HL-60 (cell line): Measurements from ENCODE around the gene NPR2.

Experiments
- DNase-seq, 2 experiments: peaks; one replicate each; pipeline ENCODE4 v3.0.0-alpha.2; 2010 to 2020; ENCODE audit warnings: low read depth in 1 of 2, low spot score in 1 of 2
- H3K27ac ChIP-seq: fragments of 250-450 bp; sonication (Bioruptor Pico); replicated peaks from 2 replicates; pipeline ENCODE4 v1.5.1; 2020; ENCODE audit warnings: mild to moderate bottlenecking, moderate library complexity
- H3K27me3 ChIP-seq: fragments of 250-450 bp; sonication (Bioruptor Pico); 2 replicates; pipeline ENCODE4 v1.5.1; 2021; ENCODE audit warnings: mild to moderate bottlenecking, moderate library complexity; ENCODE audit not compliant: insufficient read depth, poor library complexity, severe bottlenecking
- H3K4me3 ChIP-seq: replicated peaks from 2 replicates; pipeline ENCODE4 v1.5.1; 2011; ENCODE audit warnings: mild to moderate bottlenecking, control low read depth, low read length; ENCODE audit not compliant: insufficient read depth
- GABPA ChIP-seq: IDR thresholded peaks from 2 replicates; pipeline ENCODE4 v1.6.1; 2012; ENCODE audit warnings: low read depth
- POLR2AphosphoS5 ChIP-seq: IDR thresholded peaks from 2 replicates; pipeline ENCODE4 v1.6.1; 2012; ENCODE audit warnings: low read depth
- REST ChIP-seq: IDR thresholded peaks from 2 replicates; pipeline ENCODE4 v1.6.1; 2012; ENCODE audit warnings: low read depth; ENCODE audit not compliant: insufficient replicate concordance
- SPI1 ChIP-seq: IDR thresholded peaks from 2 replicates; pipeline ENCODE4 v1.6.1; 2012; ENCODE audit warnings: low read depth, mild to moderate bottlenecking, borderline replicate concordance
- TF ChIP-seq, protein P1 (sequence below): IDR thresholded peaks from one replicate; pipeline ENCODE4 v1.5.1; 2011; ENCODE audit warnings: low read length, control low read depth, inconsistent platforms; ENCODE audit not compliant: insufficient read depth

NPR2 gene

GRCh38 chr9:35795695-35796094 lies 4.3 kb downstream of the NPR2 start:
- TF ChIP-seq POLR2AphosphoS5, result no peak
- no peak for TF ChIP-seq GABPA
- no peak for TF ChIP-seq SPI1
- no peak for TF ChIP-seq REST
- TF ChIP-seq, protein P1, sequence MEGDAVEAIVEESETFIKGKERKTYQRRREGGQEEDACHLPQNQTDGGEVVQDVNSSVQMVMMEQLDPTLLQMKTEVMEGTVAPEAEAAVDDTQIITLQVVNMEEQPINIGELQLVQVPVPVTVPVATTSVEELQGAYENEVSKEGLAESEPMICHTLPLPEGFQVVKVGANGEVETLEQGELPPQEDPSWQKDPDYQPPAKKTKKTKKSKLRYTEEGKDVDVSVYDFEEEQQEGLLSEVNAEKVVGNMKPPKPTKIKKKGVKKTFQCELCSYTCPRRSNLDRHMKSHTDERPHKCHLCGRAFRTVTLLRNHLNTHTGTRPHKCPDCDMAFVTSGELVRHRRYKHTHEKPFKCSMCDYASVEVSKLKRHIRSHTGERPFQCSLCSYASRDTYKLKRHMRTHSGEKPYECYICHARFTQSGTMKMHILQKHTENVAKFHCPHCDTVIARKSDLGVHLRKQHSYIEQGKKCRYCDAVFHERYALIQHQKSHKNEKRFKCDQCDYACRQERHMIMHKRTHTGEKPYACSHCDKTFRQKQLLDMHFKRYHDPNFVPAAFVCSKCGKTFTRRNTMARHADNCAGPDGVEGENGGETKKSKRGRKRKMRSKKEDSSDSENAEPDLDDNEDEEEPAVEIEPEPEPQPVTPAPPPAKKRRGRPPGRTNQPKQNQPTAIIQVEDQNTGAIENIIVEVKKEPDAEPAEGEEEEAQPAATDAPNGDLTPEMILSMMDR, result no peak
- no peak for DNase-seq
- H3K4me3 ChIP-seq, result no peak overlapping the region
- no peak overlapping the region for H3K27ac ChIP-seq
- H3K27me3 ChIP-seq, result no peaks in the 10 kb centered on the region

- DNase-seq, result no peak
- H3K27ac ChIP-seq, result no peak overlapping the region
- TF ChIP-seq GABPA, result no peak
- TF ChIP-seq, protein P1, result no peak
- TF ChIP-seq SPI1, result no peak
- H3K27me3 ChIP-seq, result no peaks in the 10 kb centered on the region
- no peak overlapping the region for H3K4me3 ChIP-seq
Measured at GRCh38 chr9:35797311-35798109, 6.1 kb downstream of the NPR2 start.

GRCh38 chr9:35798658-35799374 lies 7.4 kb downstream of the NPR2 start:
- no peak overlapping the region for H3K27ac ChIP-seq
- H3K27me3 ChIP-seq, result no peaks in the 10 kb centered on the region
- no peak overlapping the region for H3K4me3 ChIP-seq
- TF ChIP-seq, protein P1, result no peak
- TF ChIP-seq REST (no peak), POLR2AphosphoS5 (no peak), SPI1 (no peak), GABPA (no peak)
- peak in 1 of 2 experiments; percentile 3 for DNase-seq
